Measurements from ENCODE around the gene MARCHF3.

- TF ChIP-seq CTCF (IDR thresholded peaks at IDR 0.05; ENCODE audit: low read length) (no peak), EZH2phosphoT487 (IDR thresholded peaks at IDR 0.05; ENCODE audit: low read length) (no peak)
Observed at GRCh38 chr5:127056896-127057295, 26.5 kb upstream of the MARCHF3 start.

All from MM.1S (cell line).